ENCODE data around the gene TMEM181. TPM values are rescaled to one million over a fixed set of nuclear protein-coding genes. Genes with fewer than 3 reads are reported as not detected.
"Not testable (repeated sequence)": the region's sequence is repeated elsewhere in the genome, so short reads cannot be mapped to it uniquely, and the experiment has no call there.

TMEM181 gene
- total RNA-seq, 1 donor from 2014 or later = 37.9 TPM

- DNase-seq (ENCODE audit: low spot score) = no peak
Measured at GRCh38 chr6:158595223-158595622, 35.3 kb downstream of the TMEM181 start.

DNA sequence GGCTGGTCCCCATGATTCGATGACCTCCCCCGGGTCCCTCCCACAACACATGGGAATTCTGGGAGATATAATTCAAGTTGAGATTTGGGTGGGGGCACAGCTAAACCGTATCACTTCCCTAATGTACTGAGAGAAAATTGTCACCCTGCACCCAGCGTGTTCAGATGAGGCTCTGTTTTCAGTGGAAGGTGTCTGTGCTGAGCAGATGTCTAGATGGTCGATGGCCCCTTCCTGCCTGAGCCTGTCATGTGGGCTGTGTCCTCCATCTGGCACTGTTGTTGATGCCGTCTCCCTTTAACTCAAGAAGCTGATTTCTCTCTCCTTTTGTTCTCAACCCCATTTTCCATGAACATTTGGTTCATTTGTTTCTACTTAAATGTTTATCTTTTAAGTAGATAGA is 37.0 kb downstream of the TMEM181 start:
- DNase-seq (ENCODE audit: low spot score) = no peak

DNA sequence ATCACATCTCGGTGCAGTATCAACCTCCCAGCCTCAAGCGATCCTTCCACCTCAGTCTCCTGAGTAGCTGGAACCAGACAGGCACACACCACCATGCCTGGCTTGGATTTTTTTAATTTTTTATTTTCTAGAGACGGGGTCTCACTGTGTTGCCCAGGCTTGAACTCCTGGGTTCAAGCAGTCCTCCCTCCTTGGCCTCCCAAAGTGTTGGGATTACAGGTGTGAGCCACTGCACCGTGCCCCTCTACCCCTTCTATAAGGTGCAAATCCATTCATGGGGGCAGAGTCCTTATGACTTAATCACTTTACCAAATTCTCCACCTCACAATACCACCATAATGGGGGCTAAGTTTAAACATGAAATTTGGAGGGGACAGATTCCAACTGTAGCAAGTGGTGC is 37.7 kb downstream of the TMEM181 start:
- no peak for DNase-seq (ENCODE audit: low spot score)

DNA sequence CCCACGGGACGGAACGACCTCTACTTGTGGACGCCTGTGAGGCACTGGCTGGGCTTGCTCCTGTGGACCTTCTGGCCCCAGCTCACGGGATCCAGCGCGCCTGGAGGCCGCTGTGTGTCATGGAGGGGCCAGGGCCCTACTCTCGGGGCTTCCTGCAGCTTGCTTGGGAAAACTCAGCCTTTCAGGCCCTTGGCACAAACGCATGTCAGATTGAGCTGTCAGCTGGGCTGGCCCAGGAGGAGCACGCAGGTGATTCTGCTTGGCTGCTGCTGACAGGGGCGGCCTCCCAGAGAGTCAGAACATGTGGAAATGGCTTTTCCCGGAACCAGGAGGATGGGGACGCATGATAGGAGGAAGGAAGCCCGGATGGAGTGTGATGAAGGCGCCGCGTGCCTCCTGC is 39.7 kb downstream of the TMEM181 start:
- no peak for DNase-seq (ENCODE audit: low spot score)

DNA sequence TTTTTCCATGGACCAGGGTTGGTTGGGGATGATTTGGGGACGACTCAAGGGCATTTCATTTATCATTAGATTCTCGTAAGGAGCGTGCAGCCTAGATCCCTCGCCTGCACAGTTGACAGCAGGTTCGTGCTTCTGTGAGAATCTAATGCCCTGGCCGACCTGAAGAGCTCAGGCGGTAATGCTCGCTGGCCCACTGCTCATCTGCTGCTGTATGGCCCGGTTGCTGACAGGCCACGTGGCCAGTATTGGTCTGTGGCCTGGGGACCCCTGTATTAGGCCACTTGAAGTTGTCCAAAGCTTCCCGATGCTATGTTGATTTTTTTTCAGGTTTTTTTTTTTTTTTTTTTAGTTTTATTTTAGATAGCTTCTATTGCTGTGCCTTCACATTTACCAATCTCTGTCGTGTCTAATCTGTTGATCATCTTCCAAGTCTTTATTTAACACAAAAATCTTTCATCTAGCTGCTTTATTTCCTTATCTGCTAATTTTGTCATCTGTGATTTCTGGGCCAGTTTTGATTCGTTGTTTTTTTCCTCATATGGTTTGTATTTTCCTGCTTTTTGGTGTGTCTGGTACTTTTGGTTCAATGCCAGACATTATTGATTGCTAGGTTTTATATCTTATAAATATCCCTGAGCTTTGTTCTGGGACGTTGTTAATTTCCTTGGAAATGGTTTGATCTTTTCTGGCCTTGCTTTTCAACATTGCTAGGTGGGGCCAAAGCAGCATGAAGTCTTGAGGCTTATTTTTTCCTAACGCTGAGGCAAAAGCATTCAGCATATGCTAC is 43.6 kb downstream of the TMEM181 start:
- DNase-seq (ENCODE audit: low spot score) = no peak

GRCh38 chr6:158604048-158604406 is 44.1 kb downstream of the TMEM181 start:
- DNase-seq (ENCODE audit: low spot score) = no peak

DNA sequence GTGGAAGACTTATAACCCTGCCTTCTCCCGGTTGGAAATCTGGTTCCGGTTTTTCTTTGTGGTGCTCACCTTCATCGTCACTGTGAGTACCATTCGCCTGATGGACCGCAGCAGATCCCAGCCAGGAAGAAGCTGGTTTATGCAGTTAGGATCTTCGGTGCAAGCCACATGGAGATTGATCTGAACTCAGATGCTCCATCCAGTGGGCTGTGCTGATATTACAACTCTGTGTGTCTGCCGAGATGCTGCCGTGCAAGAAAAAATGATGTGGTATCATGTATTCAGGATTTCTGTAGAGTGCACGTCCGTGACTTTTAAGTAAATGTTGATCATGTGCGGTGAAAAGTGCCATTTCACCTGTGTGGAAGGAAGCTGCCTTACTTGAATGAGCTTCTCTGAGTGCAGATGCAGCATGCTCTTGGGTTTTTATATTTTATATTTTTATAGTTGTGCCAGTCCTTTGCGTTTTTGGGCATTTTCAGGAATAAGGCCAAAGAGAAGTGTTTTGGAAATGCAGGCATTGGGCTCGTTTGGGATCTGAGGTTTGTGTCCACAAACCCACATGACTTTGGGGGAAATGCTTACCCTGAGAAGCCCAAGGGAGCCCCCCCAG is 45.5 kb downstream of the TMEM181 start:
- peak; percentile 72 for DNase-seq (ENCODE audit: low spot score)

DNA sequence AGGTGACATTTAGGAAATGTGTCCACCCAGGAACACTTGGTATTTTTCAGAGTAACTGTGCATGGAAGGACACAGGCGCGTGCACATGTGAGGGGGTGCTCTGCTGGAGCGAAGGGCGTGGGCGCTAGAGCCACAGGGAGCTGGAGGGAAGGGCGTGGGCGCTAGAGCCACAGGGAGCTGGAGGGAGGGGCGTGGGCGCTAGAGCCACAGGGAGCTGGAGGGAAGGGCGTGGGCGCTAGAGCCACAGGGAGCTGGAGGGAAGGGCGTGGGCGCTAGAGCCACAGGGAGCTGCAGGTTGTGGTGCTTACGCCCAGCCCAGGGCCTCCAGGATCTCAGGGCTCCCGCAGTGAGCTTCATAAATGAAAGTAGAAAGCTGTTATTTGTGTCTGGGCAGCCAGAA is 46.1 kb downstream of the TMEM181 start:
- not testable (repeated sequence) for DNase-seq (ENCODE audit: low spot score)

- DNase-seq (ENCODE audit: low spot score) = no peak
Measured at GRCh38 chr6:158606935-158607334, 47.0 kb downstream of the TMEM181 start.

GRCh38 chr6:158607411-158608170 is 47.7 kb downstream of the TMEM181 start:
- no peak for DNase-seq (ENCODE audit: low spot score)

DNA sequence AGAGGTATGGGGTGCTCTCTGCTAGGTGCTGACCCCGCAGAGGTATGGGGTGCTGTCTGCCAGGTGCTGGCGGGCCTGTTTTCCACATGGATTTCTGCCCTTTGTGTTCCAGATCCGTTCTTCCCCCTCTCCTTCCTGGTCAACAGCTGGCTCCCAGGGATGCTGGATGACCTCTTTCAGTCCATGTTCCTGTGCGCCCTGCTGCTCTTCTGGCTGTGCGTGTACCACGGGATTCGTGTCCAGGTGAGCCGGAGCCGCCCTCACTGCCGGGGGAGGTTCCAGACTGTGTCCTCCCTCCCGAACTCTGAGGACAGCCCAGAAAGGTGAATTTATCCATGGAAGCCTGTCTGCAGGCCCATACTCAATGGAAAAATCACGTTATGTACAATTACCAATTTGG is 48.3 kb downstream of the TMEM181 start:
- DNase-seq (ENCODE audit: low spot score) = no peak

- DNase-seq (ENCODE audit: low spot score) = no peak
Measured at GRCh38 chr6:158609455-158610155, 49.7 kb downstream of the TMEM181 start.

DNA sequence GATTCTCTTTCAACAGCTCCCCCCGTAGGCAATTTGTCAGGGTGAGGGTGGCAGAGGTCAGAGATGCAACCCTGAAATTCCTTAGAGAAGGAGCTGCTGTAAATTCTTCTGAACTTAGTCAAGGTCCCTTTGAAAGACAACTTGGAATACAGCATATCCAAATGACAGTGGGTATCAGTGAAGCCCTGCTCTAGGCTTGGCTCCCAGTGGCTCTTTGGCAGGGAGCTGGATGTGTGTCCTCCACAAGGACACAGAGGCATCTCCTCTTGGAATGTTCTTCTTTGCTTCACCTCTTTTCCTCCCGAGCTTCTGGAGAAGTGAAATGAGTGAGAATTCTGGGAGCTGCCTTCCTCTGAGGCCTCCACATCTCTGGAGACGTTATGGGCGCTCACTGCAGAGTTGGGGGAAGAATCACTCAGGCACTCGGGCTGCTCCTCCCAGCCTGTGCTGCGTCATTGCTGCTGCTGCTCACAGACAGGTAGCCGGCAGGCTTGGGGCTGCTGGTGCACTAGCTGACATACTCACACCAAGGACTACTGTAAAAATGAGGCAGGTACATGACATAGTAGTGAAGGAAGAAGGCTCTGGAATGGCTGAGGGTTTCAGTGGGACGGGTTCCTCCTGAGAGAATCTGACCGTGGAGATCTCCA is 50.6 kb downstream of the TMEM181 start:
- no peak for DNase-seq (ENCODE audit: low spot score)

DNA sequence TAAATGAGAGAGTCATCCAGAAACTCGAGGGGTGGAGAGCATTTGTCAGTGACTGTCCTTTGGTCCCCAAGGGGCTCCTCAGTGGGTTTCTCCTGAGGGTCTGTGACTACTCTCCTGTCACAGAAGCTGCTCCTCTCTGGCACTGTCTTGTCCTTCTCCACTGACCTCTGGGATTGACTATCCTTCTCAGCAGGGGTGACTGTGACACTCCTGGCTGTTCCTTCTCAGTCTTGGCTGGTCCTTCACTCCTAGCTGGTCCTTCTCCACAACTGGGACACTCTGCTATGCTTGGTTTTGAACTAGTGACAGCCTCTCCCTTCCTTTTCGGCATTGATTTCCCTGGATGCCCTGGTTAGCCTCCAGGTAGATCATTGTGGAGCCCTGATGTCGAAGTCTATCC is 51.1 kb downstream of the TMEM181 start:
- DNase-seq (ENCODE audit: low spot score) = no peak

DNA sequence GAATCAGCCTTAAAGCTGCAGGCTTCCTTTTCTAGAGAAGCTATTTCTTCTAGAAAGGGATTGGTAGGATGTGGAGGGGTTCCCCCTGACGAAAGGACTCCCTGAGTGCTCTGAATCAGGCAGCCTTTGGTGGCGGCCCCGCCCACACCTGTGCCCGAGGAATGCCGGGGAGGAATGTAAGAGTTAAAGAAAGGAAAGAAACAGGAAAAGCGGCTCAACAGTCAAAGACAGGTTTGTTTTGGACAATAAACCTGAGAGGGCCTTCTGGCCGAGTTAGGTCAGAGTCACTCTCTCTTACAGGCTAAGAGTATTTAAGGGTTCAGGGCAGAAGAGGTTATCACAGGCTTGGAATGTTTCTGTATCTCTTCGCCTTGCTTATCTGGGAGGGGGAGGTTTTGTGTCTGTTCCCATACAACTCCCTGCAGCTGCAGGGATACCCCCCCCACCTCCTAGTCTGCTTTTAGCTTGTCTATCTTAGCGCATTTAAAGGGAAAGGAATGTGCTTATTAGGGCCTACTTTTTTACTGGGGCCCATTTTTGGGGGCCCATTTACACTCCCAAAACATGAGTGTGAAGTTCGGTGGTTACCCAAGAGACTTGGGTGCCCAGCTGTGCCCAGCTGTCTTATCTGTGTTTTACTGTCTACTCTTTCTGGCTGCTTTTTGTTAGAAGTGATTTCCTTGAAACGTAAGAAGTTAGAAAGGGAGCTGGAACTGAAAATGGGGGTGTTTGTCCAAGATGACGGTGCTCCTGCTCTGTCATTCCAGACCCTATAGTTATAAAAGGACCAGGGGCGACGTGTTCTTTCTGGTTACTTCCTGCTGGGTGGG is 51.9 kb downstream of the TMEM181 start:
- no peak for DNase-seq (ENCODE audit: low spot score)

GRCh38 chr6:158614606-158615005 is 54.7 kb downstream of the TMEM181 start:
- DNase-seq (ENCODE audit: low spot score) = not testable (repeated sequence)

DNA sequence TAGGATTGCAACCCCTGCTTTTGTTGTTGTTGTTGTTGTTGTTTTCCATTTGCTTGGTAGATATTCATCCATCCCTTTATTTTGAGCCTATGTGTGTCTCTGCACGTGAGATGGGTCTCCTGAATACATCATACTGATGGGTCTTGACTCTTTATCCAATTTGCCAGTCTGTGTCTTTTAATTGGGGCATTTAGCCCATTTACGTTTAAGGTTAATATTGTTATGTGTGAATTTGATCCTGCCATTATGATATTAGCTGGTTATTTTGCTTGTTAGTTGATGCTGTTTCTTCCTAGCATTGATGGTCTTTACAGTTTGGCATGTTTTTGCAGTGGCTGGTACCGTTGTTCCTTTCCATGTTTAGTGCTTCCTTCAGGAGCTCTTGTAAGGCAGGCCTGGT is 58.4 kb downstream of the TMEM181 start:
- not testable (repeated sequence) for DNase-seq (ENCODE audit: low spot score)

- DNase-seq (ENCODE audit: low spot score) = no peak
Measured at GRCh38 chr6:158619922-158620801, 60.3 kb downstream of the TMEM181 start.

- DNase-seq (ENCODE audit: low spot score) = no peak
Measured at GRCh38 chr6:158620963-158621693, 61.2 kb downstream of the TMEM181 start.

Measured in mucosa of gallbladder (tissue), 1 donor.